PC-3 (cell line): ENCODE measurements around the gene NACAD.

ENCODE experiments used
- CTCF ChIP-seq: fragments of 300-600 bp; sonication (generic); conservative IDR thresholded peaks from 2 replicates; pipeline ENCODE4 v1.5.1; 2017; ENCODE audit warnings: antibody characterized with exemption, low read depth, mild to moderate bottlenecking, low read length
- EZH2 ChIP-seq: fragments of 300-600 bp; sonication (generic); IDR thresholded peaks from one replicate; pipeline ENCODE4 v1.6.1; 2017; ENCODE audit warnings: antibody characterized with exemption, mild to moderate bottlenecking, low read length; ENCODE audit not compliant: unreplicated experiment

DNA sequence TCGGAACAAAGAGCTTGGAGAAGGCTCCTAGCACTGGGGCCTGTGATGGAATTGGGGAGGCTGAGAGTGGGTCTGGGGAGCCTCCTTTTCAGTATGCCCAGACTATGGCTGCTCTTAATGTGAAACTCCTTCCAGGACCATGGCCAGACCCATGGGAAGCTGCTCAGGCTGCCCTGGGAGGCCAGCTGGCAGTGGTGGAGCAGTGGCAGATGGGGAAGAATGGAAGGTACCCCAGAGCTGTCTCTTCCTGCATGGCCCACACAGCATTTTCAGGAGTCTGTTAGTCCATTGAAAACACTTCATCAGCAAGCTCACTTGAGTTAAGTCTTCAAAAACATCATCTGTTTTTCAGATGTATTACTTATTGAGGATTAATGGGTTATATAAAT lies 18.5 kb downstream of the NACAD start:
- no peak for TF ChIP-seq CTCF
- TF ChIP-seq EZH2 = no peak
